Measurements from ENCODE around the gene SCN9A. TPM values are rescaled to one million over a fixed set of nuclear protein-coding genes. Genes with fewer than 3 reads are reported as not detected.

Gene SCN9A
- total and polyA plus RNA-seq, 9 of the 15 experiments (the other 6 are each of a cell fraction or from before 2014, with no cell fraction given): 1.4 to 22.8 (median 7.1) TPM

DNA sequence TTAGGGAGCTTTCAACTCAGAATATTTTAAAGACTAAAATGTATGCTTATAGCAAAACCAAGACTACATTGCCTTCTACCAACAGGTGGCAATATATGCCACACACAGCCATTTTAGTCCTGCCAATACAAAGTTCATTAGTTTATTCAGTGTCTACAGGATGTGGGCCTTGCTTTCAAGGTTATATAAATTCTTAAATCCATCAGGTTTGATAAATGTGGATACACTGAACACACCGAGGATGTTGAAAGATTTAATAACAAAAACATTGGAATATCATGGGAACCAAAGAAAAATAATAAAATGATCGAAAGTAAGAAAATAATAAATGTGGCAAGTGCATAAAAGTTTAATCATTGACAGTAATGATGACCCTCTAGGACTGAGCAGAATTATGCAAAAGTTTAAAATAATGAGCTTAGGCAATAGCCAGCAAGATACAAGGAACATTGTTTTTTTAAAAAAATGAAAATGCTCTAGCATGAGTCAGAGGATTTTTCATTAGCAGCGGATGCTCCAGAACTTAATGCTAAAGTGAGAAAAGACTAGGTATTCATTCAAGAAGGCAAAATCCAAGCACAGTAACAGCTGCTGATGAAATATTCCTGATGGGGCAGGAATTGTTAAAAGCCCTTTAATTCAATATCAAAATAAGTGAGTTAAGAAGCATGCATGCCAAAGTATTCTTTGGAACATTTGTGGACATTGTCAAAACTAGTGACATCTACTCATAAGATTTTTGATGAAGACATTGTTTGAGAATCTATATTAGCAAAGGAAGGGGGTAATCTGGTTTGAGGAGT is 14.2 kb downstream of the SCN9A start:
- BruUV-seq (replicated peaks): no TSS peak
- H3K9me3 ChIP-seq (replicated peaks; ENCODE audit: control insufficient read depth, insufficient read depth, low read depth, low read length): no peaks in the 10 kb centered on the region
- H3K4me3 ChIP-seq: no peak overlapping the region
- H3K27ac ChIP-seq (ENCODE audit: extremely low read depth, low read depth, low read length): peak overlapping the region; percentile 34; the same call in 2 of the 3 replicates
- intact Hi-C loops (cut with micrococcal nuclease) (loop anchor here (1.0 to 5.0 kb wide), 3 partner anchors 23 to 156 kb away; no protein-coding TSS in a partner anchor), in situ Hi-C loops (cut with MboI) (no loop called here)
- ChIA-PET CTCF (ENCODE audit: low intra/inter-chr PET ratio) (interaction anchor here (1.1 to 1.2 kb wide), 2 partner anchors 55 to 58 kb away, joined by 3 to 6 read pairs; no protein-coding TSS in a partner anchor), POLR2A (interaction anchor here (1.0 to 1.5 kb wide), 4 partner anchors 10 to 27 kb away, joined by 3 to 5 read pairs (median 4); no protein-coding TSS in a partner anchor)
- H3K79me2 ChIP-seq (ENCODE audit: control insufficient read depth, insufficient read depth, low read length): peaks cover 78% of the 10 kb centered on the region
- H3K9ac ChIP-seq (ENCODE audit: insufficient read depth in 1 of 2, low read depth in 2 of 2, low read length in 2 of 2): peak overlapping the region in 1 of 2 experiments; percentile 1; a peak in 1 of 4 replicates
- no peaks in the 10 kb centered on the region for H3K36me3 ChIP-seq (ENCODE audit: control insufficient read depth, insufficient read depth, low read length)
- no peaks in the 10 kb centered on the region for H3K9me1 ChIP-seq (ENCODE audit: control insufficient read depth, insufficient read depth, low read length)
- H4K20me1 ChIP-seq (replicated peaks; ENCODE audit: control insufficient read depth, insufficient read depth, low read length): no peaks in the 10 kb centered on the region
- FAIRE-seq (no peak), DNase-seq (ENCODE audit: extremely low read depth in 1 of 4, low spot score in 3 of 4) (peak in 2 of 4 experiments; percentile 23 to 65), ATAC-seq (peak; percentile 67)
- H2AFZ ChIP-seq (ENCODE audit: low read depth, low read length): peak overlapping the region; percentile 59
- H3K4me2 ChIP-seq (ENCODE audit: insufficient read depth, low read length): no peak overlapping the region
- no peaks in the 10 kb centered on the region for H3K27me3 ChIP-seq (ENCODE audit: control insufficient read depth in 2 of 2, insufficient read depth in 2 of 2, low read length in 2 of 2)
- H3K4me1 ChIP-seq (replicated peaks in 1 of 2; ENCODE audit: control insufficient read depth in 2 of 2, insufficient read depth in 2 of 2, low read length in 2 of 2): peaks cover 9 to 60% of the 10 kb centered on the region in 2 experiments
- 56% methylated on average over 3 of the region's 3 CpGs for WGBS (ENCODE audit: insufficient coverage, low coverage, missing lambda C conversion rate)
- TF ChIP-seq SMC3 (conservative IDR thresholded peaks at IDR 0.05; ENCODE audit: insufficient read depth, low read depth, low read length): peak; percentile 38; the same call in 1 of the 2 replicates
- TF ChIP-seq, protein P1, sequence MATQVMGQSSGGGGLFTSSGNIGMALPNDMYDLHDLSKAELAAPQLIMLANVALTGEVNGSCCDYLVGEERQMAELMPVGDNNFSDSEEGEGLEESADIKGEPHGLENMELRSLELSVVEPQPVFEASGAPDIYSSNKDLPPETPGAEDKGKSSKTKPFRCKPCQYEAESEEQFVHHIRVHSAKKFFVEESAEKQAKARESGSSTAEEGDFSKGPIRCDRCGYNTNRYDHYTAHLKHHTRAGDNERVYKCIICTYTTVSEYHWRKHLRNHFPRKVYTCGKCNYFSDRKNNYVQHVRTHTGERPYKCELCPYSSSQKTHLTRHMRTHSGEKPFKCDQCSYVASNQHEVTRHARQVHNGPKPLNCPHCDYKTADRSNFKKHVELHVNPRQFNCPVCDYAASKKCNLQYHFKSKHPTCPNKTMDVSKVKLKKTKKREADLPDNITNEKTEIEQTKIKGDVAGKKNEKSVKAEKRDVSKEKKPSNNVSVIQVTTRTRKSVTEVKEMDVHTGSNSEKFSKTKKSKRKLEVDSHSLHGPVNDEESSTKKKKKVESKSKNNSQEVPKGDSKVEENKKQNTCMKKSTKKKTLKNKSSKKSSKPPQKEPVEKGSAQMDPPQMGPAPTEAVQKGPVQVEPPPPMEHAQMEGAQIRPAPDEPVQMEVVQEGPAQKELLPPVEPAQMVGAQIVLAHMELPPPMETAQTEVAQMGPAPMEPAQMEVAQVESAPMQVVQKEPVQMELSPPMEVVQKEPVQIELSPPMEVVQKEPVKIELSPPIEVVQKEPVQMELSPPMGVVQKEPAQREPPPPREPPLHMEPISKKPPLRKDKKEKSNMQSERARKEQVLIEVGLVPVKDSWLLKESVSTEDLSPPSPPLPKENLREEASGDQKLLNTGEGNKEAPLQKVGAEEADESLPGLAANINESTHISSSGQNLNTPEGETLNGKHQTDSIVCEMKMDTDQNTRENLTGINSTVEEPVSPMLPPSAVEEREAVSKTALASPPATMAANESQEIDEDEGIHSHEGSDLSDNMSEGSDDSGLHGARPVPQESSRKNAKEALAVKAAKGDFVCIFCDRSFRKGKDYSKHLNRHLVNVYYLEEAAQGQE (IDR thresholded peaks at IDR 0.05; ENCODE audit: borderline replicate concordance): peak; percentile 50; the same call in 1 of the 2 replicates
- TF ChIP-seq, protein P1 (CRISPR knock-in tag; IDR thresholded peaks at IDR 0.05; ENCODE audit: low read depth): no peak
- TF ChIP-seq POLR2G (IDR thresholded peaks at IDR 0.05; ENCODE audit: low read depth, low read length): no peak
- TF ChIP-seq, protein P2, sequence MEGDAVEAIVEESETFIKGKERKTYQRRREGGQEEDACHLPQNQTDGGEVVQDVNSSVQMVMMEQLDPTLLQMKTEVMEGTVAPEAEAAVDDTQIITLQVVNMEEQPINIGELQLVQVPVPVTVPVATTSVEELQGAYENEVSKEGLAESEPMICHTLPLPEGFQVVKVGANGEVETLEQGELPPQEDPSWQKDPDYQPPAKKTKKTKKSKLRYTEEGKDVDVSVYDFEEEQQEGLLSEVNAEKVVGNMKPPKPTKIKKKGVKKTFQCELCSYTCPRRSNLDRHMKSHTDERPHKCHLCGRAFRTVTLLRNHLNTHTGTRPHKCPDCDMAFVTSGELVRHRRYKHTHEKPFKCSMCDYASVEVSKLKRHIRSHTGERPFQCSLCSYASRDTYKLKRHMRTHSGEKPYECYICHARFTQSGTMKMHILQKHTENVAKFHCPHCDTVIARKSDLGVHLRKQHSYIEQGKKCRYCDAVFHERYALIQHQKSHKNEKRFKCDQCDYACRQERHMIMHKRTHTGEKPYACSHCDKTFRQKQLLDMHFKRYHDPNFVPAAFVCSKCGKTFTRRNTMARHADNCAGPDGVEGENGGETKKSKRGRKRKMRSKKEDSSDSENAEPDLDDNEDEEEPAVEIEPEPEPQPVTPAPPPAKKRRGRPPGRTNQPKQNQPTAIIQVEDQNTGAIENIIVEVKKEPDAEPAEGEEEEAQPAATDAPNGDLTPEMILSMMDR (IDR thresholded peaks at IDR 0.05 in 2 of 3, conservative IDR thresholded peaks at IDR 0.05 in 1 of 3; ENCODE audit: insufficient read depth in 2 of 3, low read depth in 1 of 3, low read length in 3 of 3): peak; percentile 55 to 82 (median 69); a peak in 5 of 6 replicates
- peak; percentile 20; the same call in 1 of the 2 replicates for TF ChIP-seq ZNF354B (CRISPR knock-in tag; IDR thresholded peaks at IDR 0.05)
- 0 out of 2 replicates have a peak, but pooled peaks have one; percentile 20 for TF ChIP-seq KAT8 (IDR thresholded peaks at IDR 0.05; ENCODE audit: low read depth)
- TF ChIP-seq NFIC (IDR thresholded peaks at IDR 0.05): peak; percentile 34; the same call in 1 of the 2 replicates
- TF ChIP-seq NCOR1 (IDR thresholded peaks at IDR 0.05): no peak
